ENCODE measurements around the gene DCAF11. TPM values are rescaled to one million over a fixed set of nuclear protein-coding genes. Genes with fewer than 3 reads are reported as not detected.

The DCAF11 gene
- polyA plus RNA-seq, 3 donors, result 45.6 to 56.6 (median 48.8) TPM

GRCh38 chr14:24145690-24146452 is 31.3 kb downstream of the DCAF11 start:
- intact Hi-C loops (cut with micrococcal nuclease), result loop anchor here in 1 of 2 donors (2.0 kb wide), 1 partner anchor 15 kb away; the partner anchor contains the start of gene IRF9
- 0% methylated on average over 2 of the region's 9 CpGs for WGBS (ENCODE audit: insufficient coverage)
- peak overlapping the region; percentile 95 to 99 (median 97) for H3K27ac Mint-ChIP-seq
- Histone ChIP-seq H3K27me3 (ENCODE audit: control insufficient read depth in 2 of 2, insufficient read depth in 2 of 2, low read length in 2 of 2) (no peaks in the 10 kb centered on the region), H3K9ac (ENCODE audit: insufficient read depth, low read length, poor library complexity, severe bottlenecking) (peak overlapping the region; percentile 93), H3K4me3 (replicated peaks in 1 of 3; ENCODE audit: low read depth in 2 of 3, low read length in 3 of 3) (peak overlapping the region; percentile 84 to 100 (median 89)), H3K9me3 (replicated peaks in 1 of 2; ENCODE audit: control insufficient read depth in 1 of 2, insufficient read depth in 1 of 2, low read length in 2 of 2) (no peaks in the 10 kb centered on the region), H3K4me2 (replicated peaks; ENCODE audit: extremely low read depth, low read length, poor library complexity, severe bottlenecking) (peak overlapping the region; percentile 98), H3K79me2 (ENCODE audit: insufficient read depth, low read length) (peaks cover 70% of the 10 kb centered on the region), H3K36me3 (replicated peaks in 1 of 2; ENCODE audit: control insufficient read depth in 1 of 2, insufficient read depth in 2 of 2, low read length in 2 of 2) (peaks cover 36 to 49% of the 10 kb centered on the region in 2 donors), H3K4me1 (ENCODE audit: control insufficient read depth in 1 of 2, insufficient read depth in 2 of 2, low read length in 2 of 2) (peaks cover 34 to 50% of the 10 kb centered on the region in 2 donors), H3K27ac (ENCODE audit: low read depth in 1 of 2, low read length in 2 of 2) (peak overlapping the region; percentile 84 to 89), H4K20me1 (ENCODE audit: insufficient read depth, low read length) (peaks cover 59% of the 10 kb centered on the region), H2AFZ (ENCODE audit: insufficient read depth, low read depth, low read length, poor library complexity, severe bottlenecking) (peak overlapping the region; percentile 93)
- peaks cover 50 to 52% of the 10 kb centered on the region in 2 donors for H3K36me3 Mint-ChIP-seq
- no peaks in the 10 kb centered on the region for H3K9me3 Mint-ChIP-seq
- TF ChIP-seq CTCF (IDR thresholded peaks at IDR 0.05), result no peak
- peak overlapping the region; percentile 98 to 99 for H3K4me3 Mint-ChIP-seq
- DNase-seq, result peak in 2 of 3 donors; percentile 29 to 76
- H3K27me3 Mint-ChIP-seq (ENCODE audit: low read depth in 3 of 3), result peaks cover 0 to 2% (median 0%) of the 10 kb centered on the region in 3 donors
- peaks cover 48% of the 10 kb centered on the region for H3K4me1 Mint-ChIP-seq

GRCh38 chr14:24146453-24146977 is 31.9 kb downstream of the DCAF11 start, which contains the start of gene PSME2:
Gene PSME2 (minus strand): TSS chr14:24146610. CDS start chr14:24146581, 29 bp downstream.
- H3K27me3 ChIP-seq (ENCODE audit: control insufficient read depth in 2 of 2, insufficient read depth in 2 of 2, low read length in 2 of 2), result no peaks in the 10 kb centered on the region
- H3K4me2 ChIP-seq (replicated peaks; ENCODE audit: extremely low read depth, low read length, poor library complexity, severe bottlenecking), result peak within 1 kb of the TSS; percentile 98
- 0% methylated on average over 16 of the region's 25 CpGs for WGBS (ENCODE audit: insufficient coverage)
- H3K79me2 ChIP-seq (ENCODE audit: insufficient read depth, low read length), result peaks cover 72% of the 10 kb centered on the region
- peaks cover 65% of the 10 kb centered on the region for H4K20me1 ChIP-seq (ENCODE audit: insufficient read depth, low read length)
- intact Hi-C loops (cut with micrococcal nuclease), result loop anchor here in 1 of 2 donors (2.0 kb wide), 1 partner anchor 14 kb away; the partner anchor contains the start of gene IRF9
- H3K9me3 ChIP-seq (replicated peaks in 1 of 2; ENCODE audit: control insufficient read depth in 1 of 2, insufficient read depth in 1 of 2, low read length in 2 of 2), result no peaks in the 10 kb centered on the region
- Mint-ChIP-seq H3K36me3 (peaks cover 56 to 59% of the 10 kb centered on the region in 2 donors), H3K4me3 (peak within 1 kb of the TSS; percentile 98 to 99), H3K27me3 (ENCODE audit: low read depth in 3 of 3) (peaks cover 0 to 2% (median 0%) of the 10 kb centered on the region in 3 donors), H3K4me1 (peaks cover 46% of the 10 kb centered on the region), H3K9me3 (no peaks in the 10 kb centered on the region), H3K27ac (peak within 1 kb of the TSS; percentile 95 to 99 (median 97))
- peak within 1 kb of the TSS; percentile 93 for H2AFZ ChIP-seq (ENCODE audit: insufficient read depth, low read depth, low read length, poor library complexity, severe bottlenecking)
- peak within 1 kb of the TSS; percentile 84 to 100 (median 89) for H3K4me3 ChIP-seq (replicated peaks in 1 of 3; ENCODE audit: low read depth in 2 of 3, low read length in 3 of 3)
- DNase-seq, result peak; percentile 76 to 90 (median 87)
- peaks cover 43 to 55% of the 10 kb centered on the region in 2 donors for H3K36me3 ChIP-seq (replicated peaks in 1 of 2; ENCODE audit: control insufficient read depth in 1 of 2, insufficient read depth in 2 of 2, low read length in 2 of 2)
- H3K4me1 ChIP-seq (ENCODE audit: control insufficient read depth in 1 of 2, insufficient read depth in 2 of 2, low read length in 2 of 2), result peaks cover 33 to 47% of the 10 kb centered on the region in 2 donors
- H3K9ac ChIP-seq (ENCODE audit: insufficient read depth, low read length, poor library complexity, severe bottlenecking), result peak within 1 kb of the TSS; percentile 93
- TF ChIP-seq CTCF (IDR thresholded peaks at IDR 0.05), result no peak
- H3K27ac ChIP-seq (ENCODE audit: low read depth in 1 of 2, low read length in 2 of 2), result peak within 1 kb of the TSS; percentile 84 to 89
